Suprapubic skin (tissue), 4 donors: ENCODE results near the gene CALR3. TPM values are rescaled to one million over a fixed set of nuclear protein-coding genes. Genes with fewer than 3 reads are reported as not detected.
"Not testable (repeated sequence)": the region's sequence is repeated elsewhere in the genome, so short reads cannot be mapped to it uniquely, and the experiment has no call there.

ENCODE experiments used
- DNase-seq, 2 donors: peaks; one replicate each; pipeline ENCODE4 v3.0.0-alpha.2; 2019; ENCODE audit warnings: low spot score in 2 of 2
- H3K27ac ChIP-seq: fragments of 200-600 bp; sonication (generic); one replicate; pipeline ENCODE4 v1.5.1; 2019
- H3K27me3 ChIP-seq: fragments of 200-600 bp; sonication (generic); one replicate; pipeline ENCODE4 v1.5.1; 2019
- H3K36me3 ChIP-seq: fragments of 200-600 bp; sonication (generic); one replicate; pipeline ENCODE4 v1.5.1; 2019
- H3K4me1 ChIP-seq: fragments of 200-600 bp; sonication (generic); one replicate; pipeline ENCODE4 v1.5.1; 2019
- H3K4me3 ChIP-seq: fragments of 200-600 bp; sonication (generic); one replicate; pipeline ENCODE4 v1.5.1; 2019; ENCODE audit warnings: mild to moderate bottlenecking
- H3K9me3 ChIP-seq: fragments of 200-600 bp; sonication (generic); one replicate; pipeline ENCODE4 v1.5.1; 2019
- EP300 ChIP-seq: sonication (generic); formaldehyde crosslinking; IDR thresholded peaks from one replicate; pipeline ENCODE4 v1.6.1; 2017; ENCODE audit warnings: antibody characterized with exemption
- POLR2A ChIP-seq, 2 donors: fragments of 450-650 bp; IDR thresholded peaks; one replicate each; pipeline ENCODE4 v1.6.1; 2017; ENCODE audit warnings: antibody characterized with exemption in 2 of 2, mild to moderate bottlenecking in 2 of 2, moderate library complexity in 2 of 2
- POLR2AphosphoS5 ChIP-seq, 3 donors: sonication (generic); formaldehyde crosslinking; IDR thresholded peaks; one replicate each; pipeline ENCODE4 v1.6.1; 2017; ENCODE audit warnings: antibody characterized with exemption in 3 of 3
- WGBS: methylation state at CpG from one replicate; pipeline ENCODE4 v1.1.5; 2018; 5-methylcytosine and 5-hydroxymethylcytosine counted together
- total RNA-seq, 4 donors: library from RNA; depleted of rRNA; stranded (reverse); fragments of >200 nt; gene quantifications; one replicate each; pipeline ENCODE4 v1.1.0, GENCODE V29; 2016
- TF ChIP-seq, protein P1 (sequence below), 2 donors: fragments of 200-600 bp in 1 of 2; fragments of 450-650 bp in 1 of 2; sonication (generic) in 1 of 2; IDR thresholded peaks; one replicate each; pipeline ENCODE4 v1.5.1; 2016 to 2019; ENCODE audit warnings: antibody characterized with exemption in 2 of 2, mild to moderate bottlenecking in 1 of 2, moderate library complexity in 1 of 2

Gene CALR3
- total RNA-seq, 4 donors from 2014 or later = not detected

DNA sequence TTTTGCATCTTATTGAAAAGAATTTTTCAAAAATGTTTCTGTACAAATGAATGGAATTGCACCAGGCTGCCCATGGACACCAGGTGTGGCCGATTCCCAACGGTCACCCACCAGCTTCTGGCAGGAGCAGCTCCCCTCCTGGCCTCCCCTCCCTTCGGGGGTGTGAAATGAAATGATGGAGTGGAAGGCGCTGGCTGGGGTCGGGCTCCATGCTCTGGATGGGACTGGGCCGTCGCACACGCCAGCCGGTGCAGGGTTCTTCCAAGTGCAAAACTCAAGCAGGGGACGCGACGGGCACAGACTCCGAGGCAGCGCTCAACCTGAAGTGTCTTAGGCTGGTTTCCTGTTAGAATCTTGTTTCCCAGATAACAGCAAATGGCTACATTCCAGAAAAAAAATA, 22.1 kb upstream of the CALR3 start:
- WGBS = 82% methylated on average over 14 of the region's 14 CpGs
- no peaks in the 10 kb centered on the region for H3K4me1 ChIP-seq
- no peak for TF ChIP-seq POLR2AphosphoS5 (IDR thresholded peaks at IDR 0.05)
- TF ChIP-seq EP300 = no peak
- TF ChIP-seq POLR2A (IDR thresholded peaks at IDR 0.05) = no peak
- TF ChIP-seq, protein P1, sequence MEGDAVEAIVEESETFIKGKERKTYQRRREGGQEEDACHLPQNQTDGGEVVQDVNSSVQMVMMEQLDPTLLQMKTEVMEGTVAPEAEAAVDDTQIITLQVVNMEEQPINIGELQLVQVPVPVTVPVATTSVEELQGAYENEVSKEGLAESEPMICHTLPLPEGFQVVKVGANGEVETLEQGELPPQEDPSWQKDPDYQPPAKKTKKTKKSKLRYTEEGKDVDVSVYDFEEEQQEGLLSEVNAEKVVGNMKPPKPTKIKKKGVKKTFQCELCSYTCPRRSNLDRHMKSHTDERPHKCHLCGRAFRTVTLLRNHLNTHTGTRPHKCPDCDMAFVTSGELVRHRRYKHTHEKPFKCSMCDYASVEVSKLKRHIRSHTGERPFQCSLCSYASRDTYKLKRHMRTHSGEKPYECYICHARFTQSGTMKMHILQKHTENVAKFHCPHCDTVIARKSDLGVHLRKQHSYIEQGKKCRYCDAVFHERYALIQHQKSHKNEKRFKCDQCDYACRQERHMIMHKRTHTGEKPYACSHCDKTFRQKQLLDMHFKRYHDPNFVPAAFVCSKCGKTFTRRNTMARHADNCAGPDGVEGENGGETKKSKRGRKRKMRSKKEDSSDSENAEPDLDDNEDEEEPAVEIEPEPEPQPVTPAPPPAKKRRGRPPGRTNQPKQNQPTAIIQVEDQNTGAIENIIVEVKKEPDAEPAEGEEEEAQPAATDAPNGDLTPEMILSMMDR (IDR thresholded peaks at IDR 0.05) = no peak
- no peak for DNase-seq
- no peak overlapping the region for H3K4me3 ChIP-seq
- peaks cover 84% of the 10 kb centered on the region for H3K36me3 ChIP-seq
- no peaks in the 10 kb centered on the region for H3K27me3 ChIP-seq
- H3K9me3 ChIP-seq = no peaks in the 10 kb centered on the region
- no peak overlapping the region for H3K27ac ChIP-seq

DNA sequence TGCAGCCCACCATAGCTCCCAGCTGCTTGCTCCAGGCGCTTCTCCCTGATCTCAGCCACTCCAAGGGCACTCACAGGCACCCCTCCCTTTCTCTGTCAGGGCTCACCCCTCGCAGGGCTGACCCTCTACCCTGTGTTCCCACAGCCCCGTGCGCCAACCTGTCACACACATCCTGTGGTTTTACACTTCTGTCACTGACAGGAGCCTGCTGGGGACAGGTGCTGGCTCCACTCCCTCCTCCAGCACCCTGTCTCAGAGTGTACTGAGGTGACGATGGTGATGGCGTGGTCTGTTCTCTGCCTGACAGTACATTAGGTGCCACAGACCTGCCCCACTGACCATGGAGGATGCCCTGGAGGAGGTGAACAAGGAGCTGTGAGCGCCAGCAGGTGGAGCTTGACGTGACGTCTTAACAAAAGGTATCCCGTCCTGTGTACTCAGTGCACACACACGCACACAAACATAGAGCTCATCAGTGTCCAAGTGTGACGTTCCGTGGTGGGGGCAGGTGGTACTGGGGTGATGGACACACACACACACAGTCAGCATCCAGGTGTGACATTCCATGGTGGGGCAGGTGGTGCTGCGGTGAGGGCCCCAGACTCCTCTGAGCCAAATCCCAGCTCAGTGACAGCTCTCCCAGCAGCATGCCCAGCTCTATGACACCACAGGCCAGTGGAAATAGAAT, 21.1 kb upstream of the CALR3 start:
- TF ChIP-seq, protein P1 (IDR thresholded peaks at IDR 0.05) = no peak
- TF ChIP-seq POLR2AphosphoS5 (IDR thresholded peaks at IDR 0.05) (no peak), EP300 (no peak), POLR2A (IDR thresholded peaks at IDR 0.05) (no peak)
- Histone ChIP-seq H3K27ac (no peak overlapping the region), H3K36me3 (peaks cover 84% of the 10 kb centered on the region), H3K4me3 (no peak overlapping the region), H3K9me3 (no peaks in the 10 kb centered on the region), H3K27me3 (no peaks in the 10 kb centered on the region), H3K4me1 (no peaks in the 10 kb centered on the region)
- WGBS = 88% methylated on average over 12 of the region's 14 CpGs
- no peak for DNase-seq

DNA sequence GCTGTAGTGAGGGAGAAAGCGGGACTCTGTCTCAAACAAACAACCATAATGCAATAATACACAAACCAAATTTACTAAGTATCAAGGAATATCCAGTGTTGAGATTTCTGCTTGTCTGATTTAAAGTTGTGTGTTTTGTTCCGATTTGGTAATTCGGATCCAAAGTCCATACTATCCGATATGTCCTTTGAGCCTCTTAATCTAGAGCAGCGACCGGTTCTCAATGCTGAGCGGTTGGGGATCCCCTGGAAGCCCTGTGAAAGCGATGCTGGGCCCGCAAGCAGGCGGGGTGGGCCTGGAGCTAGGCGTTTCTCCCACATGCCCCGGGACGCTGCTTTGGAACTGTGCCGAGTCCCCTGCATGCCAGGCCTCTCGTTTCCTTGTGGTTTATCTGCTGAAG, 20.4 kb upstream of the CALR3 start:
- WGBS = 83% methylated on average over 14 of the region's 15 CpGs
- Histone ChIP-seq H3K27me3 (no peaks in the 10 kb centered on the region), H3K9me3 (no peaks in the 10 kb centered on the region), H3K4me1 (no peaks in the 10 kb centered on the region), H3K27ac (no peak overlapping the region), H3K4me3 (no peak overlapping the region), H3K36me3 (peaks cover 81% of the 10 kb centered on the region)
- DNase-seq = no peak
- TF ChIP-seq EP300 (no peak), POLR2AphosphoS5 (IDR thresholded peaks at IDR 0.05) (no peak), POLR2A (IDR thresholded peaks at IDR 0.05) (no peak)
- TF ChIP-seq, protein P1 (IDR thresholded peaks at IDR 0.05) = no peak

DNA sequence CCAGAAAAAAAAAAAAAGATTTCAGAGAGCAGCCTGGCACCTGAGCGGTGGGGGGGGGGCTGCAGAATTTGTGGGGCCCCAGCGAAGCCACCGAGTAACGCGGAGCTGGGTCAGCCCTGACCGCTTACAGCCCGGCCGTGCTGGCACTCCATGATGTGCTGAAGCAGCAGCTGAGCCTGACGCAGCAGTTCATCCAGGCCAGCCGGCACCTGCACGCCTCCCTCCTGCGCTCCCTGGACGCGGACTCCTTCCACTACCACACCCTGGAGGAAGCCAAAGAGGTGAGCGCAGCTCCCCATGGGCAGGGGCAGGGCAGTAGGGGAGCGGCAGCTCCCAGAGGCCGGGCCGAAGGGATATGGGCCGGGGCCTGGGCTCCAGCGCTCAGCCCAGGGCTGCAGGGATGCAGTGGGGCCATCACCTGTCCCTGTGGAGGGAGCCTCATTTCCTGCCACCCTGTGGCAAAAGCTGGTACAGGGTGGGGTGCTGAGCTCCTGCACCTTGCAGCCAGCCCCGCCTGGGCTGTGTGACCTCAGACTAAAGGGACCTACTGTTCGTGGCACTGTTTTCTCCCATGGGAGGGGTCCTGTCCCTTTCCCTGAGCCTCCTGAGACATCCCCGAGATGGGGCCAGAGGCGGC, 18.5 kb upstream of the CALR3 start:
- peaks cover 76% of the 10 kb centered on the region for H3K36me3 ChIP-seq

DNA sequence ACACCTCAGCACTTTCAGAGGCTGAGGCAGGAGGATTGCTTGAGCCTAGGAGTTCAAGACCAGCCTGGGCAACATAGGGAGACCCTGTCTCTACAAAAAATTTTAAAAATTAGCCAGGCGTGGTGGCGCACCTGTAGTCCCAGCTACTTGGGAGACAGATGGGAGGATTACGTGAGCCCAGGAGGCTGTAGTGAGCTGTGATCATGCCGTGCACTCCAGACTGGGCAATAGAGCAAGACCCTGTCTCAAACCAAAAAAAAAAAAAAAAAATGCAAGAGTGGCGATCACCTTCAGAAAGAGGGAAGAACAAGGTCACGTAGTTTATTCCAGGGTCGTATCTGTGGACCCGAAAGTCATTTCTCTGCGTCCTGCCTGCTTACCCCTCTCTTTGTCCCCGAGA, 16.6 kb upstream of the CALR3 start:
- not testable (repeated sequence) for H3K27ac ChIP-seq, H3K9me3 ChIP-seq, H3K4me1 ChIP-seq, H3K27me3 ChIP-seq, DNase-seq, H3K4me3 ChIP-seq
- peaks cover 59% of the 10 kb centered on the region for H3K36me3 ChIP-seq
- 95% methylated on average over 10 of the region's 10 CpGs for WGBS

More for the DNA sequence above, 18.5 kb upstream of the CALR3 start:
- no peak for DNase-seq
- H3K4me3 ChIP-seq = no peak overlapping the region
- H3K4me1 ChIP-seq = peaks cover 6% of the 10 kb centered on the region
- H3K27me3 ChIP-seq = no peaks in the 10 kb centered on the region
- no peaks in the 10 kb centered on the region for H3K9me3 ChIP-seq
- TF ChIP-seq, protein P1 (IDR thresholded peaks at IDR 0.05) = no peak
- TF ChIP-seq POLR2A (IDR thresholded peaks at IDR 0.05) = no peak
- TF ChIP-seq POLR2AphosphoS5 (IDR thresholded peaks at IDR 0.05) = no peak
- TF ChIP-seq EP300 = no peak
- no peak overlapping the region for H3K27ac ChIP-seq
- WGBS = 96% methylated on average over 5 of the region's 24 CpGs
